A673 (cell line): ENCODE measurements around the gene BTBD2. TPM values are rescaled to one million over a fixed set of nuclear protein-coding genes. Genes with fewer than 3 reads are reported as not detected.
A peak's percentile ranks its signal among the peaks of the same experiment; 100 is the strongest.

Experiments
- BruUV-seq: library from RNA; stranded (reverse); fragments of 400-500 nt; replicated peaks from 2 replicates; lab custom pipeline; 2021; lab: Mats Ljungman, UMichigan
- CTCF ChIA-PET: fragments of 300-600 bp; sonication (Branson Sonifier 250); formaldehyde crosslinking; loops from one replicate; lab custom pipeline; 2022; ENCODE audit warnings: antibody characterized with exemption; lab: Charles Lee
- POLR2A ChIA-PET: fragments of 300-600 bp; sonication (Branson Sonifier 250); formaldehyde crosslinking; loops from one replicate; lab custom pipeline; 2022; ENCODE audit warnings: antibody characterized with exemption; ENCODE audit not compliant: low non-redundant PET; lab: Charles Lee
- DNase-seq: peaks from one replicate; pipeline ENCODE4 v3.0.0-alpha.2; 2015; ENCODE audit warnings: low spot score
- H3K27ac ChIP-seq: fragments of 200-600 bp; sonication (generic); 2 replicates; pipeline ENCODE4 v1.5.1; 2016; ENCODE audit warnings: mixed run types, low read depth, mild to moderate bottlenecking, mixed read lengths, antibody characterized with exemption, low read length; ENCODE audit not compliant: poor library complexity, severe bottlenecking
- H3K27me3 ChIP-seq: fragments of 200-600 bp; sonication (generic); replicated peaks from 2 replicates; pipeline ENCODE4 v1.6.1; 2017; ENCODE audit warnings: mixed run types, low read depth, mild to moderate bottlenecking, mixed read lengths, antibody characterized with exemption, low read length; ENCODE audit not compliant: insufficient read depth, poor library complexity
- H3K36me3 ChIP-seq: fragments of 200-600 bp; sonication (generic); 2 replicates; pipeline ENCODE4 v1.6.1; 2016; ENCODE audit warnings: mixed run types, mild to moderate bottlenecking, mixed read lengths, antibody characterized with exemption, low read length; ENCODE audit not compliant: insufficient read depth, poor library complexity, severe bottlenecking
- H3K4me1 ChIP-seq: fragments of 200-600 bp; sonication (generic); 2 replicates; pipeline ENCODE4 v1.6.1; 2017; ENCODE audit warnings: mixed run types, mild to moderate bottlenecking, mixed read lengths, antibody characterized with exemption, low read length; ENCODE audit not compliant: insufficient read depth, poor library complexity, severe bottlenecking
- H3K4me3 ChIP-seq: fragments of 200-600 bp; sonication (generic); 2 replicates; pipeline ENCODE4 v1.5.1; 2016; ENCODE audit warnings: low read depth, mixed run types, mild to moderate bottlenecking, mixed read lengths, low read length; ENCODE audit not compliant: poor library complexity, severe bottlenecking
- H3K9me3 ChIP-seq: fragments of 200-600 bp; sonication (generic); 2 replicates; pipeline ENCODE4 v1.6.1; 2016; ENCODE audit warnings: mixed run types, low read depth, mild to moderate bottlenecking, mixed read lengths, antibody characterized with exemption, low read length; ENCODE audit not compliant: poor library complexity, severe bottlenecking
- CTCF ChIP-seq: fragments of 300-800, 200-600 bp; sonication (generic); conservative IDR thresholded peaks from 2 replicates; pipeline ENCODE4 v1.5.1; 2017; ENCODE audit warnings: low read depth, mild to moderate bottlenecking, antibody characterized with exemption, low read length, moderate library complexity, mixed read lengths
- EZH2 ChIP-seq: fragments of 200-600 bp; sonication (generic); IDR thresholded peaks from 2 replicates; pipeline ENCODE4 v1.6.1; 2017; ENCODE audit warnings: borderline replicate concordance, low read depth, mild to moderate bottlenecking, mixed read lengths, antibody characterized with exemption, low read length; ENCODE audit not compliant: poor library complexity, severe bottlenecking
- intact Hi-C: fragments of 100-400 bp; cut with micrococcal nuclease; formaldehyde crosslinking; loops from one replicate; pipeline ENCODE4 v1.10.0; 2022; ENCODE audit not compliant: unreplicated experiment
- total RNA-seq: library from RNA; stranded (reverse); gene quantifications from 2 replicates; pipeline ENCODE4 v1.2.3, GENCODE V29; 2021

The BTBD2 gene
- total RNA-seq, 1 experiment from 2014 or later = 91.7 TPM

GRCh38 chr19:2003874-2004273, 11.6 kb downstream of the BTBD2 start:
- no peaks in the 10 kb centered on the region for H3K27me3 ChIP-seq
- H3K4me1 ChIP-seq = no peaks in the 10 kb centered on the region
- intact Hi-C loops = no loop called here
- no peak for DNase-seq
- H3K4me3 ChIP-seq = no peak overlapping the region
- peaks cover 11% of the 10 kb centered on the region for H3K36me3 ChIP-seq
- POLR2A ChIA-PET = no interaction called here
- CTCF ChIA-PET = no interaction called here
- BruUV-seq = no TSS peak
- H3K9me3 ChIP-seq = no peaks in the 10 kb centered on the region
- TF ChIP-seq CTCF (no peak), EZH2 (no peak)
- H3K27ac ChIP-seq = no peak overlapping the region

GRCh38 chr19:1999856-2000515, 15.5 kb downstream of the BTBD2 start:
- ChIA-PET CTCF (no interaction called here), POLR2A (no interaction called here)
- Histone ChIP-seq H3K9me3 (peaks cover 6% of the 10 kb centered on the region), H3K36me3 (peaks cover 27% of the 10 kb centered on the region), H3K27ac (peak overlapping the region; percentile 37), H3K4me3 (no peak overlapping the region), H3K27me3 (no peaks in the 10 kb centered on the region), H3K4me1 (no peaks in the 10 kb centered on the region)
- no peak for DNase-seq
- BruUV-seq = no TSS peak
- TF ChIP-seq EZH2 (no peak), CTCF (no peak)
- intact Hi-C loops = no loop called here

GRCh38 chr19:1998712-1999708, 16.5 kb downstream of the BTBD2 start:
- Histone ChIP-seq H3K9me3 (peaks cover 6% of the 10 kb centered on the region), H3K4me1 (no peaks in the 10 kb centered on the region), H3K4me3 (no peak overlapping the region), H3K27me3 (no peaks in the 10 kb centered on the region), H3K27ac (no peak overlapping the region), H3K36me3 (peaks cover 30% of the 10 kb centered on the region)
- TF ChIP-seq CTCF (no peak), EZH2 (no peak)
- no peak for DNase-seq
- BruUV-seq = no TSS peak
- ChIA-PET POLR2A (no interaction called here), CTCF (no interaction called here)
- intact Hi-C loops = no loop called here
